Common myeloid progenitor, CD34-positive (primary cell): ENCODE measurements around the gene CCNL2.

Experiments
- CTCF ChIA-PET: fragments of 350-600 bp; sonication (Branson Sonifier 250); formaldehyde crosslinking; loops from one replicate; lab custom pipeline; 2021; ENCODE audit warnings: antibody characterized with exemption; lab: Charles Lee
- POLR2A ChIA-PET: fragments of 350-600 bp; sonication (Branson Sonifier 250); formaldehyde crosslinking; loops from one replicate; lab custom pipeline; 2021; ENCODE audit warnings: antibody characterized with exemption; lab: Charles Lee
- DNase-seq, 3 donors: peaks; one replicate each; pipeline versions ENCODE4 v3.0.0 to v3.0.0-alpha.2; 2013
- H3K27ac ChIP-seq, 2 experiments: 1 replicate in 1 of 2; 2 replicates in 1 of 2; pipeline ENCODE4 v1.7.0; 2013; ENCODE audit warnings: inconsistent platforms in 2 of 2, low read length in 2 of 2, mild to moderate bottlenecking in 2 of 2, low read depth in 1 of 2, moderate library complexity in 1 of 2; ENCODE audit not compliant: severe bottlenecking in 2 of 2, insufficient read depth in 1 of 2, poor library complexity in 1 of 2
- H3K27me3 ChIP-seq, 5 experiments: replicated peaks in 2 of 5; 1 replicate in 3 of 5; 2 replicates in 2 of 5; pipeline versions ENCODE4 v1.6.1 to v1.7.0; 2013; ENCODE audit warnings: low read length in 4 of 5, mild to moderate bottlenecking in 2 of 5, moderate library complexity in 2 of 5, inconsistent platforms in 1 of 5; ENCODE audit not compliant: insufficient read depth in 5 of 5, control insufficient read depth in 4 of 5
- H3K36me3 ChIP-seq, 4 experiments: 1 replicate in 2 of 4; 2 replicates in 2 of 4; pipeline versions ENCODE4 v1.6.1 to v1.7.0; 2013; ENCODE audit warnings: low read length in 3 of 4, control low read depth in 1 of 4, mild to moderate bottlenecking in 1 of 4; ENCODE audit not compliant: control insufficient read depth in 4 of 4, insufficient read depth in 4 of 4
- H3K4me1 ChIP-seq, 4 experiments: 1 replicate in 3 of 4; 2 replicates in 1 of 4; pipeline versions ENCODE4 v1.6.1 to v1.7.1; 2013; ENCODE audit warnings: low read length in 3 of 4, mild to moderate bottlenecking in 3 of 4, control low read depth in 1 of 4, inconsistent platforms in 1 of 4, moderate library complexity in 1 of 4; ENCODE audit not compliant: control insufficient read depth in 4 of 4, insufficient read depth in 4 of 4; ENCODE audit errors: control extremely low read depth in 1 of 4
- H3K4me3 ChIP-seq, 7 experiments: 1 replicate in 4 of 7; 2 replicates in 3 of 7; pipeline versions ENCODE4 v1.5.1 to v1.7.0; 2013; ENCODE audit warnings: mild to moderate bottlenecking in 7 of 7, low read length in 6 of 7, moderate library complexity in 6 of 7, inconsistent platforms in 2 of 7, low read depth in 2 of 7, control low read depth in 1 of 7; ENCODE audit not compliant: insufficient read depth in 4 of 7, control insufficient read depth in 1 of 7; ENCODE audit errors: extremely low read depth in 1 of 7
- H3K9me3 ChIP-seq, 5 experiments: 1 replicate in 4 of 5; 2 replicates in 1 of 5; pipeline versions ENCODE4 v1.6.1 to v1.7.1; 2013; ENCODE audit warnings: low read length in 4 of 5, mild to moderate bottlenecking in 2 of 5, inconsistent platforms in 1 of 5, low read depth in 1 of 5, moderate library complexity in 1 of 5; ENCODE audit not compliant: control insufficient read depth in 4 of 5, insufficient read depth in 2 of 5; ENCODE audit errors: control extremely low read depth in 1 of 5
- WGBS: methylation state at CpG from one replicate; pipeline ENCODE4 v1.1.5; 2013; ENCODE audit not compliant: insufficient coverage; 5-methylcytosine and 5-hydroxymethylcytosine counted together

CCNL2 gene

GRCh38 chr1:1349256-1350012 is 49.7 kb downstream of the CCNL2 start, which contains the start of gene DVL1:
TSS of gene DVL1 (minus strand) at chr1:1349418. CDS start at chr1:1349065, 353 bp downstream.
- DNase-seq, result peak; percentile 62 to 78 (median 75)
- H3K27ac ChIP-seq, result peak within 1 kb of the TSS in 1 of 2 experiments; percentile 74
- peaks cover 0 to 31% (median 5%) of the 10 kb centered on the region in 5 experiments for H3K27me3 ChIP-seq
- peaks cover 0 to 2% (median 0%) of the 10 kb centered on the region in 4 experiments for H3K36me3 ChIP-seq
- peaks cover 0 to 29% (median 22%) of the 10 kb centered on the region in 4 experiments for H3K4me1 ChIP-seq
- peak within 1 kb of the TSS; percentile 54 to 86 (median 81) for H3K4me3 ChIP-seq
- POLR2A ChIA-PET, result no interaction called here
- 0% methylated on average over 63 of the region's 122 CpGs for WGBS
- CTCF ChIA-PET, result no interaction called here
- H3K9me3 ChIP-seq, result no peaks in the 10 kb centered on the region

DNA sequence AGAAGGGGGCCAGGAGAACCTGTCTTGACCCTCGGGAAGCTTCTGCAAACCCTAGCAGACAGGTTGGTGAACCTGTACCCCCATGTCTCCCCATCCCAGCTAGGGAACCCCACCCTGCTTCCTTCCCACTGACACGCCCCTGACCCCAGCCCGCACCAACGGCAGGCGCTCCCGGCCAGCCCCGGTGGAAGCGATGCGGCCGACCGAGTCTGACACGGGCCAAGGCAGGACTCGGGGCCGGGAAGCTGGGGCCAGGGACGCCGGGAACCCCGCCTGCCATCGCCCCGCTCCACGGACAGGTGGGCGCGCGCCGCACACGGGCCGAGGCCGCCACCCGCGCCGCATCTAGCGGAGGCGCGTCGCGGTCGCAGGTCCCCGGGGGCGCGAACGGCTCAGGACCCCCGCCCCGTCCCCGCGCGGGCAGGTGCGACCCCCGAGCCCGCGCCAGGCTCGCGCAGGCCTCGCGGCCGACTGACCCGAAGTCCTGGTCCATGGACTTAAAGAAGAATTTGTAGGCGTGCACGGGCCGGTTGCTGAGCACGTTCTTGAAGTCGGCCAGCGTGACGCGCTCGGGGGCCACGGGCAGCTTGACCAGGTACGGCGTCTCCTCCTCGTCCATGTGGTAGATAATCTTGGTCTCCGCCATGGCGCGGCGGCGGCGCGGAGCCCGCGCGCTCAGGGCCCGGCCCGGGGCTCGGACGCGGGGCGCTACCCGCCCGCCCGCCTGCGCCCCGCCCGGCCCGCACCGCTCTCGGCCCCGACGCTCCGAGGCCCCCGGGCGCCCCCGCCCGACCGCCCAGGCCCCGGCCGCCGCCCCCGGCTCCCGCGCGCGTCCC is 50.5 kb downstream of the CCNL2 start:
- Histone ChIP-seq H3K4me1 (peaks cover 0 to 22% (median 18%) of the 10 kb centered on the region in 4 experiments), H3K27me3 (peaks cover 0 to 23% (median 2%) of the 10 kb centered on the region in 5 experiments), H3K27ac (peak overlapping the region in 1 of 2 experiments; percentile 66), H3K4me3 (peak overlapping the region; percentile 54 to 86 (median 73)), H3K36me3 (peaks cover 0 to 2% (median 0%) of the 10 kb centered on the region in 4 experiments), H3K9me3 (no peaks in the 10 kb centered on the region)
- ChIA-PET CTCF (interaction anchor here (0.6 to 2.2 kb wide), 4 partner anchors 23 to 179 kb away, joined by 3 to 14 read pairs (median 3); no protein-coding TSS in a partner anchor), POLR2A (interaction anchor here (0.8 kb wide), 1 partner anchor 27 kb away, joined by 3 read pairs; no protein-coding TSS in a partner anchor)
- WGBS, result 0% methylated on average over 102 of the region's 109 CpGs
- DNase-seq, result peak in 1 of 3 donors; percentile 35

- 75% methylated on average over 21 of the region's 26 CpGs for WGBS
- H3K4me3 ChIP-seq, result peak overlapping the region; percentile 54 to 86 (median 73)
- peaks cover 0 to 17% (median 16%) of the 10 kb centered on the region in 4 experiments for H3K4me1 ChIP-seq
- no peak for DNase-seq
- peaks cover 0 to 2% (median 0%) of the 10 kb centered on the region in 4 experiments for H3K36me3 ChIP-seq
- peaks cover 0 to 15% (median 0%) of the 10 kb centered on the region in 5 experiments for H3K27me3 ChIP-seq
- H3K9me3 ChIP-seq, result no peaks in the 10 kb centered on the region
- H3K27ac ChIP-seq, result peak overlapping the region in 1 of 2 experiments; percentile 66
- POLR2A ChIA-PET, result interaction anchor here (0.8 kb wide), 1 partner anchor 28 kb away, joined by 3 read pairs; no protein-coding TSS in a partner anchor
- CTCF ChIA-PET, result interaction anchor here (0.6 to 2.2 kb wide), 5 partner anchors 24 to 180 kb away, joined by 3 to 14 read pairs (median 3); no protein-coding TSS in a partner anchor
Observed at GRCh38 chr1:1347663-1348419, 51.3 kb downstream of the CCNL2 start.

DNA sequence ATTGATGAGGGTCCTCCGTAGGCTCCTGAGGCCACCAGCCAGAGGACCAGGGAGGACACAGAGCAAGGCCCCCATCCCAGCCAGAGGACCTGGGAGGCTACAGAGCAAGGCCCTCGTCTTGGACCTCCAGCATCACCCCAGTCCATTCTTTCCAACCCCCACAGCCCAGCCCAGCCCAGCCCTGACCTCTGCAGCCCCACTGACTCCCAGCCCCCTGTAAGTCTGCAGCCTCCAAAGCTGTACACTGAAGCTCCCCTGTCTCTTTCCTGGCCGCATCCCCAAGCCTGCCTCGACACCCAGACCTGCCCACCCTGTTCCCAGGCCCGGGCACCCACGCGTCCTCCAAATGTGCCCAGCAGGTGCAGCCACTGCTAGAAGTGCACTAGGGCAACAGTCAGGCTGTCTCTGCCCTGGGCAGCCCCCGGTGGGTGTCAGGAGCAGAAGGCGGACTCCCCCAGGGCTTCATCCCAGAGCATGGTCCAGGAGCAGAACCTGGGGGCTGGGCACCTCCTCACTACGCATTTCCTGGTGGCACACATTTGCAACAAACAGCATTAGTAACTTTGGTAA is 52.0 kb downstream of the CCNL2 start:
- 100% methylated on average over 8 of the region's 10 CpGs for WGBS
- peaks cover 0 to 17% (median 16%) of the 10 kb centered on the region in 4 experiments for H3K4me1 ChIP-seq
- no peak overlapping the region for H3K4me3 ChIP-seq
- H3K27me3 ChIP-seq, result peaks cover 0 to 8% (median 0%) of the 10 kb centered on the region in 5 experiments
- H3K27ac ChIP-seq, result no peak overlapping the region
- no peaks in the 10 kb centered on the region for H3K9me3 ChIP-seq
- ChIA-PET CTCF (interaction anchor here (0.9 to 2.2 kb wide), 2 partner anchors 25 to 28 kb away, joined by 3 to 14 read pairs; partner anchors contain the start of gene AURKAIP1), POLR2A (no interaction called here)
- H3K36me3 ChIP-seq, result peaks cover 0 to 2% (median 0%) of the 10 kb centered on the region in 4 experiments
- no peak for DNase-seq

DNA sequence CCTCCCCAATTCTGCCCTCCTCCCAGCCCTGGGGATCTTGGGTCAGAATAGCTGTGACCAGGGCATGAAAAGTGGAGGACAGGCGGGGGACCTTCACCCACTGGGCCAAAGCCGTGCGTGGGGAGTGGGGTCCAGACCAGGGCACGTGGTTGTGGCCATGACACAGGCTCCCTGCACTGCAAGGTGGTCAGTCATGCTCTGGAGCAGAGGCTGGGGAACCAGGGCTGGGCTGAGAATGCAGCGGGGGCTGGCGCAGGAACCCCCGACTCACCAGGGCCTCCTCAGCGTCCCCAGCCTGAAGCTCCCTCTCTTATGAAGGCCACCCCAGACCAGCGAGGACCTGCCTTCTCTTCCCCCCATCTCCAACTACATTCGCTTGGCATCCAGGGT is 52.6 kb downstream of the CCNL2 start:
- CTCF ChIA-PET, result interaction anchor here (0.9 to 2.2 kb wide), 3 partner anchors 25 to 29 kb away, joined by 3 to 14 read pairs (median 7); partner anchors contain the start of gene AURKAIP1
- peaks cover 0 to 6% (median 1%) of the 10 kb centered on the region in 4 experiments for H3K36me3 ChIP-seq
- no peak for DNase-seq
- no peaks in the 10 kb centered on the region for H3K9me3 ChIP-seq
- H3K27me3 ChIP-seq, result peaks cover 0 to 2% (median 0%) of the 10 kb centered on the region in 5 experiments
- POLR2A ChIA-PET, result no interaction called here
- no peak overlapping the region for H3K27ac ChIP-seq
- no peak overlapping the region for H3K4me3 ChIP-seq
- H3K4me1 ChIP-seq, result peaks cover 0 to 17% (median 16%) of the 10 kb centered on the region in 4 experiments
- WGBS, result 90% methylated on average over 6 of the region's 10 CpGs
